Neuronal stem cell (in vitro differentiated cells): Measurements from ENCODE around the gene RTTN.

Experiments
- DNase-seq: peaks from one replicate; pipeline ENCODE4 v3.0.0-alpha.2; 2013; ENCODE audit warnings: low spot score
- H2AFZ ChIP-seq: one replicate; pipeline ENCODE4 v1.6.1; 2013; ENCODE audit warnings: mild to moderate bottlenecking, low read length, inconsistent platforms
- H2AK5ac ChIP-seq: 2 replicates; pipeline ENCODE4 v1.6.1; 2013; ENCODE audit warnings: low read depth, mild to moderate bottlenecking, inconsistent platforms, low read length, moderate library complexity, mixed read lengths
- H2BK120ac ChIP-seq: 2 replicates; pipeline ENCODE4 v1.6.1; 2013; ENCODE audit warnings: low read depth, mild to moderate bottlenecking, inconsistent platforms, low read length, moderate library complexity, mixed read lengths
- H2BK12ac ChIP-seq: one replicate; pipeline ENCODE4 v1.6.1; 2013; ENCODE audit warnings: low read length, inconsistent platforms
- H2BK15ac ChIP-seq: 2 replicates; pipeline ENCODE4 v1.6.1; 2013; ENCODE audit warnings: mild to moderate bottlenecking, low read length, inconsistent platforms, mixed read lengths
- H2BK5ac ChIP-seq: one replicate; pipeline ENCODE4 v1.6.1; 2013; ENCODE audit warnings: inconsistent platforms, mild to moderate bottlenecking, low read length, moderate library complexity
- H3K14ac ChIP-seq: one replicate; pipeline ENCODE4 v1.6.1; 2013; ENCODE audit warnings: low read length, inconsistent platforms
- H3K18ac ChIP-seq: 2 replicates; pipeline ENCODE4 v1.6.1; 2013; ENCODE audit warnings: low read length, inconsistent platforms
- H3K23ac ChIP-seq: 2 replicates; pipeline ENCODE4 v1.6.1; 2013; ENCODE audit warnings: low read depth, mild to moderate bottlenecking, mixed read lengths, low read length, inconsistent platforms; ENCODE audit not compliant: poor library complexity
- H3K27ac ChIP-seq: replicated peaks from 3 replicates; pipeline ENCODE4 v1.5.1; 2013; ENCODE audit warnings: low read length, inconsistent platforms
- H3K27me3 ChIP-seq, 3 experiments: 2 replicates each; pipeline ENCODE4 v1.6.1; 2013; ENCODE audit warnings: low read length in 3 of 3, mild to moderate bottlenecking in 2 of 3, inconsistent platforms in 1 of 3, low read depth in 1 of 3, mixed read lengths in 1 of 3, moderate library complexity in 1 of 3; ENCODE audit not compliant: control insufficient read depth in 3 of 3, insufficient read depth in 3 of 3
- H3K36me3 ChIP-seq, 2 donors: replicated peaks in 1 of 2; 2 replicates each; pipeline ENCODE4 v1.6.1; 2013; ENCODE audit warnings: low read length in 2 of 2; ENCODE audit not compliant: control insufficient read depth in 2 of 2, insufficient read depth in 2 of 2
- H3K4ac ChIP-seq: 2 replicates; pipeline ENCODE4 v1.6.1; 2013; ENCODE audit warnings: inconsistent platforms, mild to moderate bottlenecking, low read length, moderate library complexity
- H3K4me1 ChIP-seq, 2 donors: 1 replicate in 1 of 2; 2 replicates in 1 of 2; pipeline ENCODE4 v1.6.1; 2013; ENCODE audit warnings: low read length in 2 of 2, low read depth in 1 of 2; ENCODE audit not compliant: control insufficient read depth in 2 of 2, insufficient read depth in 1 of 2
- H3K4me2 ChIP-seq: one replicate; pipeline ENCODE4 v1.6.1; 2013; ENCODE audit warnings: mild to moderate bottlenecking, low read length, inconsistent platforms; ENCODE audit not compliant: insufficient read depth, poor library complexity, severe bottlenecking
- H3K4me3 ChIP-seq, 2 donors: 2 replicates each; pipeline ENCODE4 v1.5.1; 2013; ENCODE audit warnings: low read length in 2 of 2, mild to moderate bottlenecking in 2 of 2, inconsistent platforms in 1 of 2, moderate library complexity in 1 of 2
- H3K79me1 ChIP-seq: one replicate; pipeline ENCODE4 v1.6.1; 2013; ENCODE audit warnings: low read depth, mild to moderate bottlenecking, inconsistent platforms, low read length, moderate library complexity
- H3K9ac ChIP-seq: one replicate; pipeline ENCODE4 v1.6.1; 2013; ENCODE audit warnings: mild to moderate bottlenecking, low read depth, low read length, inconsistent platforms; ENCODE audit not compliant: poor library complexity
- H3K9me3 ChIP-seq, 2 donors: replicated peaks in 1 of 2; 2 replicates each; pipeline versions ENCODE3 to v1.6.1; 2013; ENCODE audit warnings: low read length in 2 of 2, mild to moderate bottlenecking in 2 of 2, inconsistent platforms in 1 of 2, low read depth in 1 of 2, mixed read lengths in 1 of 2, moderate library complexity in 1 of 2; ENCODE audit not compliant: control insufficient read depth in 2 of 2, insufficient read depth in 1 of 2
- H4K8ac ChIP-seq: one replicate; pipeline ENCODE4 v1.6.1; 2013; ENCODE audit warnings: low read depth, mild to moderate bottlenecking, inconsistent platforms, low read length, moderate library complexity
- H4K91ac ChIP-seq: one replicate; pipeline ENCODE4 v1.6.1; 2013; ENCODE audit warnings: low read length, low read depth, mild to moderate bottlenecking, inconsistent platforms; ENCODE audit not compliant: poor library complexity
- WGBS, 2 donors: extraction: QIAGEN DNeasy Blood & Tissue Kit; methylation state at CpG; one replicate each; pipeline ENCODE4 v1.1.7; 2013; ENCODE audit warnings: missing lambda C conversion rate in 2 of 2, mixed read lengths in 1 of 2; ENCODE audit not compliant: insufficient read length in 2 of 2, insufficient replicate concordance in 1 of 2; ENCODE audit errors: extremely low coverage in 2 of 2; 5-methylcytosine and 5-hydroxymethylcytosine counted together

RTTN gene

GRCh38 chr18:70235478-70235877, 30.0 kb upstream of the RTTN start:
- H3K4ac ChIP-seq = no peak overlapping the region
- no peak for DNase-seq
- H4K91ac ChIP-seq = no peak overlapping the region
- no peaks in the 10 kb centered on the region for H3K79me1 ChIP-seq
- no peak overlapping the region for H2AK5ac ChIP-seq
- peaks cover 0 to 8% of the 10 kb centered on the region in 2 donors for H3K4me1 ChIP-seq
- no peak overlapping the region for H2BK12ac ChIP-seq
- no peak overlapping the region for H2BK15ac ChIP-seq
- H3K23ac ChIP-seq = no peak overlapping the region
- H3K14ac ChIP-seq = no peak overlapping the region
- no peak overlapping the region for H2AFZ ChIP-seq
- H3K9ac ChIP-seq = no peak overlapping the region
- H3K27ac ChIP-seq = no peak overlapping the region
- WGBS, 2 donors = no CpG with 5 or more reads among the region's 5 CpGs
- no peak overlapping the region for H3K18ac ChIP-seq
- no peak overlapping the region for H3K4me2 ChIP-seq
- H3K36me3 ChIP-seq = no peaks in the 10 kb centered on the region
- H3K9me3 ChIP-seq = peaks cover 0 to 3% of the 10 kb centered on the region in 2 donors
- no peak overlapping the region for H2BK120ac ChIP-seq
- H4K8ac ChIP-seq = no peak overlapping the region
- no peak overlapping the region for H3K4me3 ChIP-seq
- H3K27me3 ChIP-seq = peaks cover 0 to 8% (median 0%) of the 10 kb centered on the region in 3 experiments
- H2BK5ac ChIP-seq = no peak overlapping the region

GRCh38 chr18:70234667-70235459, 29.4 kb upstream of the RTTN start:
- Histone ChIP-seq H3K14ac (no peak overlapping the region), H2BK12ac (no peak overlapping the region), H3K18ac (peak overlapping the region; percentile 90), H3K23ac (no peak overlapping the region), H3K9me3 (peaks cover 0 to 3% of the 10 kb centered on the region in 2 donors), H4K8ac (no peak overlapping the region), H2BK120ac (no peak overlapping the region), H2BK5ac (no peak overlapping the region), H2AK5ac (no peak overlapping the region), H3K4me3 (no peak overlapping the region), H3K9ac (no peak overlapping the region), H3K27ac (no peak overlapping the region), H3K27me3 (peaks cover 0 to 11% (median 0%) of the 10 kb centered on the region in 3 experiments), H3K4me1 (peaks cover 0 to 8% of the 10 kb centered on the region in 2 donors), H3K79me1 (no peaks in the 10 kb centered on the region), H2BK15ac (no peak overlapping the region), H2AFZ (peak overlapping the region; percentile 25), H4K91ac (no peak overlapping the region), H3K36me3 (no peaks in the 10 kb centered on the region), H3K4me2 (no peak overlapping the region), H3K4ac (no peak overlapping the region)
- no peak for DNase-seq
- no CpG with 5 or more reads among the region's 12 CpGs for WGBS, 2 donors

- Histone ChIP-seq H2AK5ac (no peak overlapping the region), H4K91ac (no peak overlapping the region), H3K14ac (no peak overlapping the region), H3K4ac (no peak overlapping the region), H2BK12ac (no peak overlapping the region), H3K9ac (no peak overlapping the region), H3K4me3 (no peak overlapping the region), H3K9me3 (peaks cover 0 to 3% of the 10 kb centered on the region in 2 donors), H2AFZ (no peak overlapping the region), H3K79me1 (no peaks in the 10 kb centered on the region), H2BK15ac (no peak overlapping the region), H3K4me2 (no peak overlapping the region), H3K36me3 (no peaks in the 10 kb centered on the region), H4K8ac (no peak overlapping the region), H3K27ac (no peak overlapping the region), H3K4me1 (peaks cover 0 to 8% of the 10 kb centered on the region in 2 donors), H3K27me3 (peaks cover 0 to 11% (median 0%) of the 10 kb centered on the region in 3 experiments), H3K18ac (no peak overlapping the region), H3K23ac (no peak overlapping the region), H2BK5ac (no peak overlapping the region), H2BK120ac (no peak overlapping the region)
- DNase-seq = no peak
Measured at GRCh38 chr18:70233974-70234373, 28.5 kb upstream of the RTTN start.

- Histone ChIP-seq H3K4me1 (peaks cover 0 to 8% of the 10 kb centered on the region in 2 donors), H2BK15ac (no peak overlapping the region), H3K36me3 (no peaks in the 10 kb centered on the region), H2AFZ (no peak overlapping the region), H4K8ac (no peak overlapping the region), H2BK120ac (no peak overlapping the region), H3K4me2 (no peak overlapping the region), H2BK12ac (no peak overlapping the region), H4K91ac (no peak overlapping the region), H3K9me3 (peaks cover 3 to 4% of the 10 kb centered on the region in 2 donors), H3K18ac (no peak overlapping the region), H3K79me1 (no peaks in the 10 kb centered on the region), H3K27me3 (peaks cover 0 to 11% (median 0%) of the 10 kb centered on the region in 3 experiments), H3K4me3 (no peak overlapping the region), H3K4ac (no peak overlapping the region), H3K23ac (no peak overlapping the region), H2AK5ac (no peak overlapping the region), H3K9ac (no peak overlapping the region), H3K27ac (no peak overlapping the region), H3K14ac (no peak overlapping the region), H2BK5ac (no peak overlapping the region)
- DNase-seq = no peak
- no CpG with 5 or more reads among the region's 1 CpG for WGBS, 2 donors
Measured at GRCh38 chr18:70232261-70232660, 26.8 kb upstream of the RTTN start.
